Psoas muscle (tissue), 8 donors: ENCODE results near the gene HSD17B10. TPM values are rescaled to one million over a fixed set of nuclear protein-coding genes. Genes with fewer than 3 reads are reported as not detected.

Experiments used
- ATAC-seq, 4 donors: fragments of 200-7000 bp; cut with Tn5 transposase; one replicate each; pipeline ENCODE4 v1.9.1; 2020; ENCODE audit warnings: moderate library complexity in 3 of 4, mild to moderate bottlenecking in 2 of 4
- DNase-seq, 2 donors: peaks; one replicate each; pipeline ENCODE4 v3.0.0-alpha.2; 2020
- H3K27ac ChIP-seq: fragments of 200-600 bp; one replicate; pipeline ENCODE4 v1.8.0; 2022
- H3K27me3 ChIP-seq, 3 donors: fragments of 200-600 bp in 1 of 3; one replicate each; pipeline versions ENCODE4 v1.6.1 to v1.8.0; 2013 to 2022; ENCODE audit warnings: low read length in 2 of 3, mild to moderate bottlenecking in 2 of 3, moderate library complexity in 1 of 3; ENCODE audit not compliant: insufficient read depth in 3 of 3
- H3K36me3 ChIP-seq, 2 donors: fragments of 200-600 bp in 1 of 2; one replicate each; pipeline versions ENCODE4 v1.6.1 to v1.8.0; 2013 to 2022; ENCODE audit warnings: low read depth in 1 of 2, mild to moderate bottlenecking in 1 of 2, moderate library complexity in 1 of 2; ENCODE audit not compliant: insufficient read depth in 1 of 2
- H3K4me1 ChIP-seq: fragments of 200-600 bp; one replicate; pipeline ENCODE4 v1.8.0; 2022
- H3K4me3 ChIP-seq: fragments of 200-600 bp; one replicate; pipeline ENCODE4 v1.8.0; 2022; ENCODE audit warnings: mild to moderate bottlenecking
- H3K9me3 ChIP-seq: fragments of 200-600 bp; one replicate; pipeline ENCODE4 v1.8.0; 2022
- WGBS, 3 donors: extraction: QIAGEN DNeasy Blood & Tissue Kit; methylation state at CpG; one replicate each; pipeline versions ENCODE4 v1.1.6 to v1.1.7; 2013; 5-methylcytosine and 5-hydroxymethylcytosine counted together
- intact Hi-C, 2 donors: fragments of 100-400 bp; cut with DNase I; formaldehyde crosslinking; loops; one replicate each; pipeline versions ENCODE4 v1.11.0 to v1.14.2; 2022
- polyA plus RNA-seq, 3 donors: library from polyadenylated mRNA; stranded (reverse); fragments of 200-250 nt; gene quantifications; one replicate each; pipeline ENCODE4 v1.2.3, GENCODE V29; 2013
- total RNA-seq, 4 donors: library from RNA; stranded (reverse); fragmentation: NEBNext Ultra II Directional in 2 of 4; extraction: Animal tissue kit (Norgen Biotek cat#: 25700) in 2 of 4; gene quantifications; one replicate each; pipeline versions ENCODE4 v1.2.1 to v1.2.4, GENCODE V29; 2021 to 2023
- TF ChIP-seq, protein P1 (sequence below): fragments of 200-600 bp; IDR thresholded peaks from one replicate; pipeline ENCODE4 v1.8.0; 2022; ENCODE audit warnings: antibody characterized with exemption
- donor health status: healthy with polysubstance abuse.
- donor health status: DM: no; HTN: no; CAD: no; lungs with moderate emphysema.
- donor health status: Bipolar disorder and iron deficiency.
- donor health status: healthy.
- donor health status: DM: yes; HTN: yes; CAD: no.
- donor health status: DM: no; HTN: no; CAD: no.
- donor health status: DM: no; HTN: no; CAD: no.
- donor health status: DM: yes; HTN: yes; CAD: no.

HSD17B10 gene
- total and polyA plus RNA-seq, 7 donors, result 51.8 to 117 (median 76.4) TPM

DNA sequence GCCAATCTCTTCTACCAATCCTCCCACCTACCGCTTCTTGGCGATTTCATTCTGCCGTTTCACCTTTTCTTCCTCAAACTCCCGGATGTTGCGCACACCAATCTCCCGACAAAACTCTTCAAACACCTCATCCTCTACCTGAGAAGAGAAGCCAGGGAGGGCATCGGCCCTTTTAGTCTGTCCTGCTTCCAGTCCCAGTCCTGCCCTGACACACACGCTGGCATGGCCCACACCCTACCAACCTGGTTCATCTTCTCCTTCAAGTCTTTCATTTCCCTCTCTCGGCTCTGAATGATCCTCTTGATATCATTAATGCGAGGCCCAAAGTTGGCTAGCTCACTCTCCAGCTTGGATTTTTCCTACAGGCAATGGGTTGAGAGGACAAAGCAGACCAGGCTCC, 30.6 kb downstream of the HSD17B10 start:
- ATAC-seq (no peak), DNase-seq (no peak)
- Histone ChIP-seq H3K4me3 (no peak overlapping the region), H3K27me3 (no peaks in the 10 kb centered on the region), H3K4me1 (no peaks in the 10 kb centered on the region), H3K27ac (no peak overlapping the region), H3K9me3 (no peaks in the 10 kb centered on the region), H3K36me3 (peaks cover 5 to 100% of the 10 kb centered on the region in 2 donors)
- TF ChIP-seq, protein P1, sequence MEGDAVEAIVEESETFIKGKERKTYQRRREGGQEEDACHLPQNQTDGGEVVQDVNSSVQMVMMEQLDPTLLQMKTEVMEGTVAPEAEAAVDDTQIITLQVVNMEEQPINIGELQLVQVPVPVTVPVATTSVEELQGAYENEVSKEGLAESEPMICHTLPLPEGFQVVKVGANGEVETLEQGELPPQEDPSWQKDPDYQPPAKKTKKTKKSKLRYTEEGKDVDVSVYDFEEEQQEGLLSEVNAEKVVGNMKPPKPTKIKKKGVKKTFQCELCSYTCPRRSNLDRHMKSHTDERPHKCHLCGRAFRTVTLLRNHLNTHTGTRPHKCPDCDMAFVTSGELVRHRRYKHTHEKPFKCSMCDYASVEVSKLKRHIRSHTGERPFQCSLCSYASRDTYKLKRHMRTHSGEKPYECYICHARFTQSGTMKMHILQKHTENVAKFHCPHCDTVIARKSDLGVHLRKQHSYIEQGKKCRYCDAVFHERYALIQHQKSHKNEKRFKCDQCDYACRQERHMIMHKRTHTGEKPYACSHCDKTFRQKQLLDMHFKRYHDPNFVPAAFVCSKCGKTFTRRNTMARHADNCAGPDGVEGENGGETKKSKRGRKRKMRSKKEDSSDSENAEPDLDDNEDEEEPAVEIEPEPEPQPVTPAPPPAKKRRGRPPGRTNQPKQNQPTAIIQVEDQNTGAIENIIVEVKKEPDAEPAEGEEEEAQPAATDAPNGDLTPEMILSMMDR, result no peak
- WGBS, 3 donors, result 94 to 97% (median 95%) methylated on average over 10 of the region's 10 CpGs
- intact Hi-C loops, result no loop called here

DNA sequence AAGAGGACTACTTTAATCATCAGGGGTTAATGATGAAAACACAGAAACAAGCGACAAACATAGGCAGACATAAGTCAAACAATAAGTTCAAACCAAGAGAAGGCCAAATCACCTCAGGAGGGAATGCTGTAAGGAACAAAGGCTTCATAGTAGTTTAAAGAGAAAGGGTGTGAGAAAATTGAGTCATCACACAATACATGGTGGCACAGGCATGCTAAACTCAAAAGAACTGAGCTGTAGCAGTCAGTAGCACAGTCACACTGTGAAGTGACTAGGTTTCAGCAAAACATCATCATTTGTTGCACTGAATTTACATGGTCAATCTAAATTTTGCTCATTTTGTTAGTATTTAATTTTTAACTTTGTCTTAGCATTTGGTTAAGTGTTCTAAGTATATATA, 36.0 kb downstream of the HSD17B10 start:
- Histone ChIP-seq H3K9me3 (no peaks in the 10 kb centered on the region), H3K27me3 (no peaks in the 10 kb centered on the region), H3K4me3 (no peak overlapping the region), H3K27ac (no peak overlapping the region), H3K36me3 (peaks cover 0 to 98% of the 10 kb centered on the region in 2 donors), H3K4me1 (no peaks in the 10 kb centered on the region)
- TF ChIP-seq, protein P1, result no peak
- intact Hi-C loops, result no loop called here
- WGBS, 3 donors, result 97 to 100% (median 100%) methylated on average over 1 of the region's 1 CpG
- ATAC-seq (no peak), DNase-seq (no peak)

DNA sequence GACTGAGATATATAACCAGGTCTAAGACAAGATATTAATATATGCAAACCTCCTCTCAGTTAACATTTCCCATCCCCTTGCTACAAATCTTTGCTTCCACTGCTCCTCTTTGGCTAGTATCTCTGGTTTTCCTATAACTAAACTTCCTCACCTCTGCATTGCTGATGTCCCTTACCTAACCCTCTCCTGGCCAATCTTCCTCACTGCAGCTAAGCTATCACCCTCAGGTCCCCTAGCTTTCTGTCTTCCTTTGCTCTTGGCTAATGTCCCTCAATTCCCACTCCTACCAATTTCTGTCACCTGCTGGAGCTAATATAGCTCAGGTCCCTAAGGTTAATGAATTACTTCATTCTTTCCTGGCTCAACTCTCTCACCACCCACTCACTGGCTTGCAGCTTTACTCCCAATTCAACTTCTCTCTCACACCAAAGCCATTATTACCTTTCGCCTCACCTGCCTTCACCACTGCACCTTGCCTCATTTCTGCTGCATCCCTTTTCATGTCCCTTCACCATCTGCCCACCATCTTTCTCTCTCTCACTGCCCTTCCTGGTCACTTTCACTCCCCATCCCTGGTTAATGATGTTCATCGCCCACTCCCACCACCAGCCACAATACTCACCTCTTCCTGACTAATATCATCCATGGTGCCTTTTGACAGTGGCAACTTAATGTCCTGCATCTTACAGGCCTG, 38.4 kb downstream of the HSD17B10 start:
- TF ChIP-seq, protein P1, result no peak
- WGBS, 3 donors, result 94 to 100% (median 99%) methylated on average over 2 of the region's 2 CpGs
- DNase-seq (no peak), ATAC-seq (no peak)
- Histone ChIP-seq H3K4me1 (no peaks in the 10 kb centered on the region), H3K27ac (no peak overlapping the region), H3K9me3 (no peaks in the 10 kb centered on the region), H3K4me3 (no peak overlapping the region), H3K27me3 (no peaks in the 10 kb centered on the region), H3K36me3 (peaks cover 0 to 97% of the 10 kb centered on the region in 2 donors)
- intact Hi-C loops, result no loop called here

DNA sequence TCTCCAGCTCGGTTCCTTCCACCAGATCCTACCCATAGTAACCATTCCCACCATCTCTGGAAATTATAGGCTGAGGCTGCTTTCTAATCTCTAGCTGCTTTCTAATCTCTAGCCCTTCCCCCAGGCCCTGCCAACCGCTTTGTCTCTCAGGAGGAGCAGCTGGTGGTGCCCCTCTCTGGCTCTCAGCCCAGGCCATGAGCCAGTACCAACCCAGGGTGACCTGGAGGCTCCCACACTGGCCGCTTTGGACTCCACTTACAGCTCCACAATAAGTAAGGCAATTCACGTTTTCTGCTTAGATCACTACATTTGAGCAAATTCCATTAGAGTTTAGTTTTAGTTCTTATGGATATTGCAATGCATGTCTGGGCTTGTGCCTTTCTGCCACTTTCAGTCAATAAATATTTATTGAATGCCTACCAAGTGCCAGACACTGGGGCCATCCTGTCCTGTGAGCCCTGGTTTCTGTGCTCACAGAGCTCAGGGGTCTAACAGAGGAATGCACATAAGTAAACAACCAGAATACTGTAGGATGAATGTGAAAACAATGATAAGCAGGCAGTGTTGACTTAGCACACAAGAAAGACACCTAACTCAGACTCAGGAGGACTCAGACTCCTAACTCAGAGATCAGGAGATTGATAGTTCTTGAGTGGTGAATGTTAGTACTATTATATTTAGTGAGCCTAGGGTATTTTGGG, 50.6 kb downstream of the HSD17B10 start:
- Histone ChIP-seq H3K27ac (no peak overlapping the region), H3K36me3 (peaks cover 3 to 94% of the 10 kb centered on the region in 2 donors), H3K4me3 (no peak overlapping the region), H3K27me3 (no peaks in the 10 kb centered on the region), H3K9me3 (no peaks in the 10 kb centered on the region), H3K4me1 (no peaks in the 10 kb centered on the region)
- no peak for ATAC-seq
- TF ChIP-seq, protein P1, result no peak
- intact Hi-C loops, result no loop called here
- no peak for DNase-seq
- WGBS, 3 donors, result 68 to 83% (median 68%) methylated on average over 4 of the region's 4 CpGs

Other genes starting within 250 kb of the HSD17B10 start
- gene KDM5C, start 209.2 kb downstream of the HSD17B10 start, total RNA-seq, result 100 to 1,000 TPM in 2 of 4 donors, 10 to 100 TPM in 2; 62.2 to 119 (median 96.0) TPM
- 10 to 100 TPM; 22.4 to 52.9 (median 36.1) TPM for gene KDM5C, start 209.2 kb downstream of the HSD17B10 start, polyA plus RNA-seq
- gene IQSEC2, start 152.8 kb downstream of the HSD17B10 start, total RNA-seq, result 10 to 100 TPM; 38.8 to 63.8 (median 47.5) TPM
- 10 to 100 TPM in 2 of 3 donors, 1 to 10 TPM in 1; 8.2 to 41.5 (median 32.3) TPM for gene IQSEC2, start 152.8 kb downstream of the HSD17B10 start, polyA plus RNA-seq
- 10 to 100 TPM; 25.9 to 45.0 (median 31.6) TPM for gene SMC1A, start 11.7 kb downstream of the HSD17B10 start, total RNA-seq
- gene SMC1A, start 11.7 kb downstream of the HSD17B10 start, polyA plus RNA-seq, result 1 to 10 TPM; 8.1 to 10.0 (median 9.2) TPM
- under 1 TPM; 0.14 to 0.64 (median 0.40) TPM for gene RIBC1, start 11.5 kb downstream of the HSD17B10 start, total RNA-seq
- gene RIBC1, start 11.5 kb downstream of the HSD17B10 start, polyA plus RNA-seq, result 1 to 10 TPM in 1 of 3 donors, under 1 TPM in 2; 0.15 to 2.3 (median 0.44) TPM